ENCODE measurements around the gene TEX19. TPM values are rescaled to one million over a fixed set of nuclear protein-coding genes. Genes with fewer than 3 reads are reported as not detected.

Gene TEX19
- total RNA-seq, 2 donors from 2014 or later, result not detected

DNA sequence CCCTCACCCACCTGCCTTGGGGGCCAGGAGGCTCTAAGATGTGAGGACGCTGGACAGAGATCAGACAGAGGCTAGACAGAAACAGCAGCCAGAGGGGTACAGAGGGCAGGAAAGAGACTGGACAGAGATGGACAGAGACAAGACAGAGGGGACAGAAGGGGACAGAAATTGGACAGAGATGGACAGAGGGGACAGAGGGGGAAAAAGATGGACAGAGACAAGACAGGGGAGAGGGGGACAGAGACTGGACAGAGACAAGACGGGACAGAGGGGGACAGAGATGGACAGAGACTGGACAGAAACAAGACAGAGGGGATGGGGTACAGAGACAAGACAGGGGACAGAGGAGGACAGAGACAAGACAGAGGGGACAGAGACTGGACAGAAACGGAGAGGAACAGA is 28.7 kb downstream of the TEX19 start:
- H3K27ac ChIP-seq, result no peak overlapping the region
- H3K4me1 ChIP-seq, result no peaks in the 10 kb centered on the region
- H3K36me3 ChIP-seq, result no peaks in the 10 kb centered on the region
- intact Hi-C loops (cut with DNase I), result no loop called here
- H3K4me3 ChIP-seq, result no peak overlapping the region
- peaks cover 25% of the 10 kb centered on the region for H3K27me3 ChIP-seq
- no peak overlapping the region for H3K9ac ChIP-seq (ENCODE audit: low read depth in 2 of 2, low read length in 2 of 2)
- no peak for DNase-seq
- H3K9me3 ChIP-seq, result no peaks in the 10 kb centered on the region
- TF ChIP-seq, protein P1, sequence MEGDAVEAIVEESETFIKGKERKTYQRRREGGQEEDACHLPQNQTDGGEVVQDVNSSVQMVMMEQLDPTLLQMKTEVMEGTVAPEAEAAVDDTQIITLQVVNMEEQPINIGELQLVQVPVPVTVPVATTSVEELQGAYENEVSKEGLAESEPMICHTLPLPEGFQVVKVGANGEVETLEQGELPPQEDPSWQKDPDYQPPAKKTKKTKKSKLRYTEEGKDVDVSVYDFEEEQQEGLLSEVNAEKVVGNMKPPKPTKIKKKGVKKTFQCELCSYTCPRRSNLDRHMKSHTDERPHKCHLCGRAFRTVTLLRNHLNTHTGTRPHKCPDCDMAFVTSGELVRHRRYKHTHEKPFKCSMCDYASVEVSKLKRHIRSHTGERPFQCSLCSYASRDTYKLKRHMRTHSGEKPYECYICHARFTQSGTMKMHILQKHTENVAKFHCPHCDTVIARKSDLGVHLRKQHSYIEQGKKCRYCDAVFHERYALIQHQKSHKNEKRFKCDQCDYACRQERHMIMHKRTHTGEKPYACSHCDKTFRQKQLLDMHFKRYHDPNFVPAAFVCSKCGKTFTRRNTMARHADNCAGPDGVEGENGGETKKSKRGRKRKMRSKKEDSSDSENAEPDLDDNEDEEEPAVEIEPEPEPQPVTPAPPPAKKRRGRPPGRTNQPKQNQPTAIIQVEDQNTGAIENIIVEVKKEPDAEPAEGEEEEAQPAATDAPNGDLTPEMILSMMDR (IDR thresholded peaks at IDR 0.05), result no peak

DNA sequence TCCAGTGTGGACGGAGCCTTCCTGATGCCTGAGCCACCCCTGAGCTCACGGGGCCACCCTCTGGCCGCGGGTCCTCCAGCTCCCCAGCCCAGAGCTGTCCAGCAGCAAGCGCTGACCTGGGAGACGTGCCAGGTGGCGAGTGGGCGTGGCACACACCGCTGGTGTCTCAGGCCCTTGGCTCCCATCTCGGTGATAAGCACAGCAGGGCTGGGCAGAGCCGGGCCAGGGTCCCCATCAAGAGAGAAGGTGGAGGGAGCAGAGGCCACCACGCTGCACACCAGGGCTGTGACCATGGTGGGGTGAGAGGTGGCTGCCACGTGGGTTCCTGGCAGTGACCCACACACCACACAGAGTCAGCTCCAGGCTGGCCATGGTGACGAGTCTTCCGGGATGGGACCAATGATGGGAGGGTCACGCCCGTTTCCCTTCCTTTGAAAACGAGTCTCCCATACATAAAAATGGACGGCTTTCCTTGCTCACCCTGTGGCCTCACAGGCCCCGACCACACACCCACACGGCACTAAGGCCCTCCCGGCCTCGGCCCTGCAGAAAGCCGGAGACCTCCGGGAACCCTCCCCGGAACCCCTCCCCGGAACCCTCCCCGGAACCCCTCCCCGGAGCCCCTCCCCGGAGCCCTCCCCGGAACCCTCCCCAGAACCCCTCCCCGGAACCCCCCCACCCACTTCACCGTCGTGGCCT is 29.3 kb downstream of the TEX19 start:
- peak; percentile 52 for DNase-seq
- Histone ChIP-seq H3K9me3 (no peaks in the 10 kb centered on the region), H3K4me1 (no peaks in the 10 kb centered on the region), H3K9ac (ENCODE audit: low read depth in 2 of 2, low read length in 2 of 2) (no peak overlapping the region), H3K4me3 (no peak overlapping the region), H3K36me3 (no peaks in the 10 kb centered on the region), H3K27me3 (peaks cover 25% of the 10 kb centered on the region), H3K27ac (no peak overlapping the region)
- intact Hi-C loops (cut with DNase I), result no loop called here
- TF ChIP-seq, protein P1 (IDR thresholded peaks at IDR 0.05), result no peak

DNA sequence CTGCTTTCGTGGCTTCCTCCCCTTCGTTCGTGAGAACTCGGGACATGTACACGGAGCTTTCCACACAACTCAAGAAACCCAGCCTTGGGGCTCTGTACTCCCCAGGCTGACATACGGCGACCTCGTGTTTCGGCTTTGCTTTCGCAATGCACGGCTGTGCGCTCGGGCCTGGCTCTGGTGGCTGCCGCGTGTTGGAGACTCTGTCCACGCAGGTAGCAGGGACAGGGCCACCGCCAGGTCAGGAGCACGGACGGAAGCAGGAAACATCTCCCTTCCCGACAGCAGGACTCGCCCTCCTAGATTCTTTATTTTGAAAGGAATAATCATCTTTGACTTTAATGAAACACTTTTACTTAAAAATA is 29.9 kb downstream of the TEX19 start:
- no peaks in the 10 kb centered on the region for H3K4me1 ChIP-seq
- H3K27me3 ChIP-seq, result peaks cover 25% of the 10 kb centered on the region
- DNase-seq, result no peak
- H3K36me3 ChIP-seq, result no peaks in the 10 kb centered on the region
- no peak overlapping the region for H3K4me3 ChIP-seq
- TF ChIP-seq, protein P1 (IDR thresholded peaks at IDR 0.05), result no peak
- no peak overlapping the region for H3K9ac ChIP-seq (ENCODE audit: low read depth in 2 of 2, low read length in 2 of 2)
- no peaks in the 10 kb centered on the region for H3K9me3 ChIP-seq
- intact Hi-C loops (cut with DNase I), result no loop called here
- H3K27ac ChIP-seq, result no peak overlapping the region

DNA sequence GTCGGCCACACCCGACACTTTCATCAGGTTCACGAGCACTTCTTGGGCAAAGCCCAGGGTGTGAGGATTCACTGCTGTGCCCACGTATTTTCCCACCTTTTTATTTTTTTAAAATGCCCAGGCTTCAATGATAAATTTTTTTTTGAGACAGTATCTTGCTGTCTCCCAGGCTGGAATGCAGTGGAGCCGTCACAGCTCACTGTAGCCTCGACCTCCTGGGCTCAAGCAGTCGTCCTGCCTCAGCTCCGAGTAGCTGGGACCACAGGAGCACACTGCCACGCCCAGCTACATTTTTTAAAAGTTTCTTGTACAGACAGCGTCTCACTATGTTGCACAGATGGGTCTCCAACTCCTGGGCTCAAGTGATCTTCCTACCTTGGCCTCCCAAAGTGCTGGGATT is 30.3 kb downstream of the TEX19 start:
- TF ChIP-seq, protein P1 (IDR thresholded peaks at IDR 0.05), result no peak
- no peaks in the 10 kb centered on the region for H3K36me3 ChIP-seq
- no peaks in the 10 kb centered on the region for H3K4me1 ChIP-seq
- peaks cover 25% of the 10 kb centered on the region for H3K27me3 ChIP-seq
- intact Hi-C loops (cut with DNase I), result no loop called here
- DNase-seq, result no peak
- no peak overlapping the region for H3K27ac ChIP-seq
- H3K9ac ChIP-seq (ENCODE audit: low read depth in 2 of 2, low read length in 2 of 2), result no peak overlapping the region
- no peak overlapping the region for H3K4me3 ChIP-seq
- no peaks in the 10 kb centered on the region for H3K9me3 ChIP-seq

DNA sequence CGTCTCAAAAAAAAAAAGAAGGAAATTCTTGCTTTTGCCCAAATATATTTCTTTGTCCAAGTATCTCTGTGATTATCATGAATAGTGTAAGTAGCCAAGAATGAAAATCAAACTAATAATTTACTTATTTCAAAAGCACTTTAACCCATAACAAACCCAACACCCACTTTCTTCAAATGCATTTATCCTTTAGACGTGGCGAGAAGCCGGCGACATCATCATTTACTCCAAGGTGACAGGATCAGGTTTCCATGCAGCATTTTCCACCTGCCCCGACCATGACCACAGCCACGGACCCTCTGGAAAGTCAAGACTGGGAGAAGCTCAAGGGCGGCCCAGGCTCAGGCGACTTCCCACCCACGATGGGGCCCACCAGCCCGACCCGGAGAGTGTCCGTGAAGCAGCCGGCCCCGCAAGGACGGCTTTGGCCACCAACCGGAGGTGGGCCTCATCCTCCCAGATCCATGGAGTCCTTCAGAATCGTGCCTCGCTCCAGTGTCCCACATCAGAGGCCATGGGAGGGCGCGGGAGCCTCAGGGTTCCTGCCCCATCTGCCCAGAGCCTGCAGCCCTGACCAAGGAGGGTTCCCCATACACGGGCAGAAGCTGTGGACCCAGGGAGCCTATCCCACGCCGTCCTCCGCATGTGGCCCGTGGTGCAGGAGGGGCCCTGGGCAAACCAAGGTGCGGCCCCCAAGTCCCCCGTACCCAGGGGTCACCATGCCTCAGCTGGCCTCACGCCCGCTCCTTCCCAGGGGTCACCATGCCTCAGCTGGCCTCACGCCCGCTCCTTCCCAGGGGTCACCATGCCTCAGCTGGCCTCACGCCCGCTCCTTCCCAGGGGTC is 31.2 kb downstream of the TEX19 start:
- H3K4me1 ChIP-seq, result no peaks in the 10 kb centered on the region
- no peak overlapping the region for H3K27ac ChIP-seq
- DNase-seq, result no peak
- no peaks in the 10 kb centered on the region for H3K9me3 ChIP-seq
- no peak overlapping the region for H3K9ac ChIP-seq (ENCODE audit: low read depth in 2 of 2, low read length in 2 of 2)
- intact Hi-C loops (cut with DNase I), result no loop called here
- TF ChIP-seq, protein P1 (IDR thresholded peaks at IDR 0.05), result no peak
- H3K36me3 ChIP-seq, result no peaks in the 10 kb centered on the region
- H3K4me3 ChIP-seq, result no peak overlapping the region
- peaks cover 19% of the 10 kb centered on the region for H3K27me3 ChIP-seq

All from colonic mucosa (tissue), 4 donors.